ENCODE data around the gene MARCHF5. TPM values are rescaled to one million over a fixed set of nuclear protein-coding genes. Genes with fewer than 3 reads are reported as not detected.

MARCHF5 gene
- total and polyA plus RNA-seq, 2 of the 4 experiments (the other 2 are of a cell fraction), result 14.9 to 30.0 TPM

DNA sequence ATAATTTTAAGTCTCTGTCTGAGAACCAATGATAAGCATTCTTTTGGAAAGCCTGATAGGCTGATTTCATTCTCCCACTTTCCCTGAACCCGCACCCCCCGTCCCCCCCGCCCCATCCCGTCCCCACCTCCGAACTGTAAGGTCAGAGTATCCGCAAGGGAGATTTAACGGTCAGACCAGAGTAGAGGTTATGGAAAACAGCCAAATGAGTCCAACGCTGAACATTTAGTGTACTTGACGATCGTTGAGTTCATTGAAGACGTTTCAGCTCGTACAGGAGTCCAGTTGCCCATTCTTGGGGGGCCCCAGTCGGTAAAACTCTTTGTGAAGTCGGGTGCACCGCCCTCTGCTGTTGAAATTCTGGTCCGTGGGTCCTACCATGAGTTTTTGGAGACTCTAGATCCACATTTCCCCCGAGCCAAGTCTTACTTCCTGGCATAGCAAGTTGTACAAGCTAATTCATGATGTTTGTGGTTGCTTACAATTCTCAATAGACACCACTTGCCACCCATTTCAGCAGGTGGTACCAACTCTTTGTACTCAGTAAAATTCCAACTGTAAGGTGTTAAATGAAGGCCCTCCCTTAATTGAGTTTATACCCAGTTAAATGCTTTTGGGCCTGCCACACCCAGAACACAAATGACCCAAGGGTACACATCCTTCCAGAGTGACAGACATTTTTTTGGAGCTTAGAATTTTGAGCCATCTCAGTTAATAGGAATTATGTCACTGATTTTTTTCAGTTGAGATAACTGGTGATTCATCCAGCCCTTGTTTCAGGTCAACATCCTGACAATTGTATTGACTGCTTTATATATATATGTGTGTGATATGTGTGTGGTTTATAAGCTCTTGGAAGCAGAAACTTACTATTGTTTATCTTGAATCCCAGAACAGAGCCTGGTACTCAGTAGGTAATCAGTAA lies 1.2 kb downstream of the MARCHF5 start:
- 0 out of 2 replicates have a peak overlapping the region, but pooled peaks have one; percentile 2 for H3K56ac ChIP-seq (ENCODE audit: extremely low read depth, insufficient read depth, low read length)
- 0 out of 2 replicates have a peak overlapping the region, but pooled peaks have one; percentile 23 for H3K4ac ChIP-seq (ENCODE audit: low read depth, low read length)
- peaks cover 25% of the 10 kb centered on the region for H4K20me1 ChIP-seq (ENCODE audit: insufficient read depth, low read length)
- H2BK15ac ChIP-seq (ENCODE audit: low read depth, low read length), result no peak overlapping the region
- ChIA-PET POLR2A (ENCODE audit: unreplicated experiment) (no interaction called here), CTCF (interaction anchor here (0.6 to 1.8 kb wide), 10 partner anchors 8 to 660 kb away, joined by 3 to 6 read pairs (median 4); no protein-coding TSS in a partner anchor)
- H3K9ac ChIP-seq (ENCODE audit: low read depth, low read length), result peak overlapping the region; percentile 83; the same call in 1 of the 2 replicates
- H4K5ac ChIP-seq (ENCODE audit: low read depth, low read length), result no peak overlapping the region
- H3K4me3 ChIP-seq (ENCODE audit: insufficient read depth, low read depth, low read length), result peak overlapping the region; percentile 76
- H2BK120ac ChIP-seq (ENCODE audit: low read depth, low read length), result no peak overlapping the region; the same call in 1 of the 2 replicates
- H2BK5ac ChIP-seq (ENCODE audit: low read depth, low read length, poor library complexity, severe bottlenecking), result no peak overlapping the region
- H4K91ac ChIP-seq (ENCODE audit: insufficient read depth, low read depth, low read length), result no peak overlapping the region
- H3K4me2 ChIP-seq (ENCODE audit: low read depth, low read length), result peak overlapping the region; percentile 85
- H2BK20ac ChIP-seq (ENCODE audit: low read depth, low read length), result no peak overlapping the region
- H3K36me3 ChIP-seq (ENCODE audit: control insufficient read depth, insufficient read depth, low read length), result peaks cover 3% of the 10 kb centered on the region; the same call in 1 of the 2 replicates
- dilution Hi-C loops (cut with HindIII; ENCODE audit: low sequenced_read_pairs, unreplicated experiment) (no loop called here), in situ Hi-C loops (cut with MboI; ENCODE audit: low sequenced_read_pairs) (no loop called here), intact Hi-C loops (cut with micrococcal nuclease) (loop anchor here (1.0 to 5.0 kb wide), 3 partner anchors 143 to 205 kb away; no protein-coding TSS in a partner anchor)
- H3K23ac ChIP-seq (ENCODE audit: low read depth, low read length), result peak overlapping the region; percentile 75
- no peak overlapping the region for H2AK5ac ChIP-seq (ENCODE audit: low read depth, low read length)
- ATAC-seq (ENCODE audit: low read depth), result no peak
- no peaks in the 10 kb centered on the region for H3K9me3 ChIP-seq (ENCODE audit: control insufficient read depth, insufficient read depth, low read length)
- H3K4me1 ChIP-seq (ENCODE audit: control insufficient read depth, insufficient read depth, low read length), result peaks cover 5% of the 10 kb centered on the region
- H2AK9ac ChIP-seq (replicated peaks; ENCODE audit: low read depth, low read length, poor library complexity), result no peak overlapping the region
- peak overlapping the region; percentile 61 for H2AFZ ChIP-seq (replicated peaks; ENCODE audit: low read length, poor library complexity)
- H3K79me1 ChIP-seq (ENCODE audit: low read depth in 1 of 2, low read length in 2 of 2), result peaks cover 21 to 50% of the 10 kb centered on the region in 2 experiments
- BruUV-seq (replicated peaks), result TSS peak; percentile 30
- no peak overlapping the region; the same call in none of the 2 replicates for H3K27ac ChIP-seq (ENCODE audit: insufficient read depth, low read length)
- H3K14ac ChIP-seq (replicated peaks; ENCODE audit: low read depth, low read length), result peak overlapping the region; percentile 73; the same call in 1 of the 2 replicates
- no peaks in the 10 kb centered on the region for H3K27me3 ChIP-seq (ENCODE audit: control insufficient read depth, insufficient read depth, low read length)
- H3K18ac ChIP-seq (ENCODE audit: low read depth, low read length), result no peak overlapping the region
- H4K8ac ChIP-seq (ENCODE audit: low read depth in 2 of 2, low read length in 2 of 2), result peak overlapping the region in 1 of 2 experiments; percentile 68; a peak in 1 of 4 replicates
- 3% methylated on average over 5 of the region's 17 CpGs; no CpG with 5 or more reads in 1 of the 2 experiments for WGBS, 2 experiments (ENCODE audit: extremely low coverage in 2 of 2, insufficient read length in 1 of 2)
- DNase-seq, result peak; percentile 57
- no peaks in the 10 kb centered on the region for H3K9me1 ChIP-seq (ENCODE audit: insufficient read depth, low read length)
- TF ChIP-seq, protein P1, sequence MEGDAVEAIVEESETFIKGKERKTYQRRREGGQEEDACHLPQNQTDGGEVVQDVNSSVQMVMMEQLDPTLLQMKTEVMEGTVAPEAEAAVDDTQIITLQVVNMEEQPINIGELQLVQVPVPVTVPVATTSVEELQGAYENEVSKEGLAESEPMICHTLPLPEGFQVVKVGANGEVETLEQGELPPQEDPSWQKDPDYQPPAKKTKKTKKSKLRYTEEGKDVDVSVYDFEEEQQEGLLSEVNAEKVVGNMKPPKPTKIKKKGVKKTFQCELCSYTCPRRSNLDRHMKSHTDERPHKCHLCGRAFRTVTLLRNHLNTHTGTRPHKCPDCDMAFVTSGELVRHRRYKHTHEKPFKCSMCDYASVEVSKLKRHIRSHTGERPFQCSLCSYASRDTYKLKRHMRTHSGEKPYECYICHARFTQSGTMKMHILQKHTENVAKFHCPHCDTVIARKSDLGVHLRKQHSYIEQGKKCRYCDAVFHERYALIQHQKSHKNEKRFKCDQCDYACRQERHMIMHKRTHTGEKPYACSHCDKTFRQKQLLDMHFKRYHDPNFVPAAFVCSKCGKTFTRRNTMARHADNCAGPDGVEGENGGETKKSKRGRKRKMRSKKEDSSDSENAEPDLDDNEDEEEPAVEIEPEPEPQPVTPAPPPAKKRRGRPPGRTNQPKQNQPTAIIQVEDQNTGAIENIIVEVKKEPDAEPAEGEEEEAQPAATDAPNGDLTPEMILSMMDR (conservative IDR thresholded peaks at IDR 0.05; ENCODE audit: low read depth, low read length), result peak; percentile 47
- TF ChIP-seq BHLHE40 (IDR thresholded peaks at IDR 0.05; ENCODE audit: low read depth, low read length), result no peak
- TF ChIP-seq, protein P2, sequence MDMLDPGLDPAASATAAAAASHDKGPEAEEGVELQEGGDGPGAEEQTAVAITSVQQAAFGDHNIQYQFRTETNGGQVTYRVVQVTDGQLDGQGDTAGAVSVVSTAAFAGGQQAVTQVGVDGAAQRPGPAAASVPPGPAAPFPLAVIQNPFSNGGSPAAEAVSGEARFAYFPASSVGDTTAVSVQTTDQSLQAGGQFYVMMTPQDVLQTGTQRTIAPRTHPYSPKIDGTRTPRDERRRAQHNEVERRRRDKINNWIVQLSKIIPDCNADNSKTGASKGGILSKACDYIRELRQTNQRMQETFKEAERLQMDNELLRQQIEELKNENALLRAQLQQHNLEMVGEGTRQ (IDR thresholded peaks at IDR 0.05; ENCODE audit: low read depth, low read length), result no peak
- no peak for TF ChIP-seq MAZ (IDR thresholded peaks at IDR 0.05; ENCODE audit: borderline replicate concordance, low read depth, low read length)
- TF ChIP-seq POLR2A (IDR thresholded peaks at IDR 0.05; ENCODE audit: low read depth, low read length), result no peak
- no peak for TF ChIP-seq RFX5 (IDR thresholded peaks at IDR 0.05; ENCODE audit: low read depth, low read length)
- no peak for TF ChIP-seq CHD1 (IDR thresholded peaks at IDR 0.05; ENCODE audit: low read depth, low read length)
- no peak for TF ChIP-seq RCOR1 (IDR thresholded peaks at IDR 0.05; ENCODE audit: insufficient replicate concordance, low read length)
- TF ChIP-seq RAD21 (IDR thresholded peaks at IDR 0.05; ENCODE audit: low read length), result peak; percentile 45
- no peak for TF ChIP-seq CEBPB (IDR thresholded peaks at IDR 0.05; ENCODE audit: low read depth, low read length)
- TF ChIP-seq FOS (IDR thresholded peaks at IDR 0.05; ENCODE audit: low read depth, low read length), result no peak
- TF ChIP-seq MXI1 (IDR thresholded peaks at IDR 0.05; ENCODE audit: borderline replicate concordance, low read depth, low read length), result no peak
- TF ChIP-seq, protein P3, sequence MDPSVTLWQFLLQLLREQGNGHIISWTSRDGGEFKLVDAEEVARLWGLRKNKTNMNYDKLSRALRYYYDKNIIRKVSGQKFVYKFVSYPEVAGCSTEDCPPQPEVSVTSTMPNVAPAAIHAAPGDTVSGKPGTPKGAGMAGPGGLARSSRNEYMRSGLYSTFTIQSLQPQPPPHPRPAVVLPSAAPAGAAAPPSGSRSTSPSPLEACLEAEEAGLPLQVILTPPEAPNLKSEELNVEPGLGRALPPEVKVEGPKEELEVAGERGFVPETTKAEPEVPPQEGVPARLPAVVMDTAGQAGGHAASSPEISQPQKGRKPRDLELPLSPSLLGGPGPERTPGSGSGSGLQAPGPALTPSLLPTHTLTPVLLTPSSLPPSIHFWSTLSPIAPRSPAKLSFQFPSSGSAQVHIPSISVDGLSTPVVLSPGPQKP (IDR thresholded peaks at IDR 0.05; ENCODE audit: borderline replicate concordance, low read depth, low read length), result no peak
